TTC549 (cell line): ENCODE measurements around the gene FCRLB.
"Not testable (repeated sequence)": the region's sequence is repeated elsewhere in the genome, so short reads cannot be mapped to it uniquely, and the experiment has no call there.

Source experiments
- FAIRE-seq: peaks from 2 replicates; lab custom pipeline; 2012; peaks lifted over from hg19 to GRCh38; lab: Jason Lieb, UNC

The FCRLB gene

GRCh38 chr1:161743231-161743630 is 21.9 kb downstream of the FCRLB start:
- no peak for FAIRE-seq

- no peak for FAIRE-seq
Observed at GRCh38 chr1:161747801-161748200, 26.5 kb downstream of the FCRLB start.

- peak; percentile 94 for FAIRE-seq
Observed at GRCh38 chr1:161749509-161750407, 28.4 kb downstream of the FCRLB start, which contains the start of gene DUSP12. TSS of gene DUSP12 (plus strand) at chr1:161749786. CDS start at chr1:161749802, 16 bp downstream.

GRCh38 chr1:161763522-161764098 is 42.3 kb downstream of the FCRLB start:
- FAIRE-seq, result peak; percentile 72

- FAIRE-seq, result no peak
Observed at GRCh38 chr1:161766102-161766981, 45.0 kb downstream of the FCRLB start, which contains the start of gene ATF6. TSS of gene ATF6 (plus strand) at chr1:161766320. CDS start at chr1:161766361, 41 bp downstream.

GRCh38 chr1:161768461-161768860 is 47.1 kb downstream of the FCRLB start:
- FAIRE-seq, result no peak

GRCh38 chr1:161768986-161769672 is 47.8 kb downstream of the FCRLB start:
- no peak for FAIRE-seq

GRCh38 chr1:161769673-161770045 is 48.3 kb downstream of the FCRLB start:
- FAIRE-seq, result not testable (repeated sequence)

GRCh38 chr1:161770250-161770649 is 48.9 kb downstream of the FCRLB start:
- no peak for FAIRE-seq

- FAIRE-seq, result no peak
Observed at GRCh38 chr1:161771161-161771560, 49.8 kb downstream of the FCRLB start.

GRCh38 chr1:161771973-161772372 is 50.6 kb downstream of the FCRLB start:
- FAIRE-seq, result no peak

GRCh38 chr1:161772397-161772796 is 51.1 kb downstream of the FCRLB start:
- FAIRE-seq, result no peak

- peak; percentile 11 for FAIRE-seq
Observed at GRCh38 chr1:161773791-161774190, 52.4 kb downstream of the FCRLB start.

GRCh38 chr1:161777261-161777660 is 55.9 kb downstream of the FCRLB start:
- no peak for FAIRE-seq
